GM10248 (cell line): ENCODE results near the gene ALG2.

ENCODE experiments used
- CTCF ChIA-PET: fragments of 300-600 bp; sonication (Branson Sonifier 250); formaldehyde crosslinking; extraction: SDS; loops from one replicate; lab custom pipeline; 2021; ENCODE audit warnings: antibody characterized with exemption; lab: Yijun Ruan, JAX
- POLR2A ChIA-PET: fragments of 350-650 bp; sonication (Branson Sonifier 250); formaldehyde crosslinking; extraction: SDS; loops from one replicate; lab custom pipeline; 2020; ENCODE audit warnings: antibody characterized with exemption; lab: Yijun Ruan, JAX
- DNase-seq: peaks from one replicate; pipeline ENCODE4 v3.0.0; 2012; ENCODE audit errors: extremely low spot score
- CTCF ChIP-seq: IDR thresholded peaks from 2 replicates; pipeline ENCODE4 v1.5.1; 2012; ENCODE audit warnings: mild to moderate bottlenecking, low read depth; ENCODE audit errors: extremely low read depth, missing control alignments, control extremely low read depth

ALG2 gene

GRCh38 chr9:99221621-99222415 lies at the start of gene ALG2, which contains the start of gene SEC61B:
ALG2 (minus strand) TSS chr9:99221942; CDS start chr9:99221894, 48 bp downstream.
SEC61B (plus strand) TSS chr9:99222282; CDS start chr9:99222364, 82 bp downstream.
- TF ChIP-seq CTCF: no peak
- CTCF ChIA-PET: interaction anchor here (0.6 to 8.3 kb wide), 10 partner anchors 10 to 1103 kb away, joined by 3 to 97 read pairs (median 6); no protein-coding TSS in a partner anchor
- DNase-seq: peak; percentile 96
- POLR2A ChIA-PET: interaction anchor here (0.6 to 1.8 kb wide), 6 partner anchors 9 to 1251 kb away, joined by 3 to 13 read pairs (median 6); partner anchors contain the start of genes NR4A3 and TMEFF1

- CTCF ChIA-PET: no interaction called here
- DNase-seq: no peak
- POLR2A ChIA-PET: no interaction called here
- no peak for TF ChIP-seq CTCF
These were observed 48.7 kb upstream of the ALG2 start for GRCh38 chr9:99270491-99270890.

GRCh38 chr9:99269416-99269815 lies 47.7 kb upstream of the ALG2 start:
- TF ChIP-seq CTCF: no peak
- DNase-seq: no peak
- ChIA-PET CTCF (interaction anchor here (1.3 to 2.0 kb wide), 2 partner anchors 11 to 34 kb away, joined by 4 to 6 read pairs; no protein-coding TSS in a partner anchor), POLR2A (no interaction called here)

GRCh38 chr9:99266255-99267023 lies 44.7 kb upstream of the ALG2 start:
- peak; percentile 64 for DNase-seq
- ChIA-PET POLR2A (no interaction called here), CTCF (interaction anchor here (0.6 to 3.3 kb wide), 24 partner anchors 8 to 1058 kb away, joined by 3 to 27 read pairs (median 4); no protein-coding TSS in a partner anchor)
- TF ChIP-seq CTCF: peak; percentile 92

- CTCF ChIA-PET: interaction anchor here (0.6 to 3.3 kb wide), 29 partner anchors 8 to 1059 kb away, joined by 3 to 27 read pairs (median 4); no protein-coding TSS in a partner anchor
- TF ChIP-seq CTCF: no peak
- POLR2A ChIA-PET: no interaction called here
- no peak for DNase-seq
These were observed 43.9 kb upstream of the ALG2 start for GRCh38 chr9:99265691-99266090.

GRCh38 chr9:99264070-99264680 lies 42.4 kb upstream of the ALG2 start:
- POLR2A ChIA-PET: no interaction called here
- no peak for TF ChIP-seq CTCF
- CTCF ChIA-PET: interaction anchor here (1.8 to 3.3 kb wide), 4 partner anchors 10 to 32 kb away, joined by 6 to 27 read pairs (median 12); no protein-coding TSS in a partner anchor
- no peak for DNase-seq
